ENCODE measurements around the gene EML1.

The EML1 gene

GRCh38 chr14:99779751-99780150 lies 13.5 kb upstream of the EML1 start:
- DNase-seq (ENCODE audit: low spot score): no peak

GRCh38 chr14:99780690-99781089 lies 12.5 kb upstream of the EML1 start:
- DNase-seq (ENCODE audit: low spot score): no peak

- DNase-seq (ENCODE audit: low spot score): no peak
Observed at GRCh38 chr14:99781091-99781490, 12.1 kb upstream of the EML1 start.

GRCh38 chr14:99781853-99782610 lies 11.2 kb upstream of the EML1 start:
- no peak for DNase-seq (ENCODE audit: low spot score)

GRCh38 chr14:99784508-99784907 lies 8.7 kb upstream of the EML1 start:
- DNase-seq (ENCODE audit: low spot score): no peak

- no peak for DNase-seq (ENCODE audit: low spot score)
Observed at GRCh38 chr14:99785426-99785825, 7.8 kb upstream of the EML1 start.

- DNase-seq (ENCODE audit: low spot score): no peak
Observed at GRCh38 chr14:99786511-99786989, 6.7 kb upstream of the EML1 start.

GRCh38 chr14:99788713-99789112 lies 4.5 kb upstream of the EML1 start:
- DNase-seq (ENCODE audit: low spot score): no peak

GRCh38 chr14:99789581-99789980 lies 3.6 kb upstream of the EML1 start:
- no peak for DNase-seq (ENCODE audit: low spot score)

- DNase-seq (ENCODE audit: low spot score): no peak
Observed at GRCh38 chr14:99790201-99790977, 2.8 kb upstream of the EML1 start.

GRCh38 chr14:99790978-99791376 lies 2.2 kb upstream of the EML1 start:
- DNase-seq (ENCODE audit: low spot score): no peak

- DNase-seq (ENCODE audit: low spot score): no peak
Observed at GRCh38 chr14:99791476-99792209, 1.6 kb upstream of the EML1 start.

- DNase-seq (ENCODE audit: low spot score): no peak
Observed at GRCh38 chr14:99792210-99792535, 1.0 kb upstream of the EML1 start.

GRCh38 chr14:99792551-99793212 lies 531 bp upstream of the EML1 start:
- no peak for DNase-seq (ENCODE audit: low spot score)

- no peak for DNase-seq (ENCODE audit: low spot score)
Observed at GRCh38 chr14:99794151-99794780, 1.1 kb downstream of the EML1 start.

- DNase-seq (ENCODE audit: low spot score): no peak
Observed at GRCh38 chr14:99795046-99795445, 1.8 kb downstream of the EML1 start.

- DNase-seq (ENCODE audit: low spot score): no peak
Observed at GRCh38 chr14:99797231-99797630, 4.0 kb downstream of the EML1 start.

GRCh38 chr14:99800781-99801180 lies 7.6 kb downstream of the EML1 start:
- DNase-seq (ENCODE audit: low spot score): no peak

- DNase-seq (ENCODE audit: low spot score): no peak
Observed at GRCh38 chr14:99802301-99803105, 9.3 kb downstream of the EML1 start.

GRCh38 chr14:99803106-99803775 lies 10.0 kb downstream of the EML1 start:
- DNase-seq (ENCODE audit: low spot score): no peak

Data from iPS-NIHi11 (cell line).